Measurements from ENCODE around the gene PLPP3.
"Not testable (repeated sequence)": the region's sequence is repeated elsewhere in the genome, so short reads cannot be mapped to it uniquely, and the experiment has no call there.

Gene PLPP3

GRCh38 chr1:56578963-56579875, at the start of gene PLPP3:
Gene PLPP3 (minus strand): TSS chr1:56579563. CDS start chr1:56579016, 547 bp downstream.
- DNase-seq (ENCODE audit: low read depth), result no peak

GRCh38 chr1:56627636-56628039, 48.3 kb upstream of the PLPP3 start:
- no peak for DNase-seq (ENCODE audit: low read depth)

- no peak for DNase-seq (ENCODE audit: low read depth)
Measured at GRCh38 chr1:56627019-56627635, 47.8 kb upstream of the PLPP3 start.

- DNase-seq (ENCODE audit: low read depth), result no peak
Measured at GRCh38 chr1:56626546-56626945, 47.2 kb upstream of the PLPP3 start.

GRCh38 chr1:56625819-56626440, 46.6 kb upstream of the PLPP3 start:
- no peak for DNase-seq (ENCODE audit: low read depth)

GRCh38 chr1:56617141-56617540, 37.8 kb upstream of the PLPP3 start:
- no peak for DNase-seq (ENCODE audit: low read depth)

- not testable (repeated sequence) for DNase-seq (ENCODE audit: low read depth)
Measured at GRCh38 chr1:56610770-56611169, 31.4 kb upstream of the PLPP3 start.

GRCh38 chr1:56610097-56610496, 30.7 kb upstream of the PLPP3 start:
- DNase-seq (ENCODE audit: low read depth), result not testable (repeated sequence)

- not testable (repeated sequence) for DNase-seq (ENCODE audit: low read depth)
Measured at GRCh38 chr1:56595397-56596191, 16.2 kb upstream of the PLPP3 start.

GRCh38 chr1:56591909-56592308, 12.5 kb upstream of the PLPP3 start:
- DNase-seq (ENCODE audit: low read depth), result no peak

GRCh38 chr1:56590520-56591011, 11.2 kb upstream of the PLPP3 start:
- no peak for DNase-seq (ENCODE audit: low read depth)

GRCh38 chr1:56589369-56589768, 10.0 kb upstream of the PLPP3 start:
- DNase-seq (ENCODE audit: low read depth), result no peak

- no peak for DNase-seq (ENCODE audit: low read depth)
Measured at GRCh38 chr1:56586502-56586901, 7.1 kb upstream of the PLPP3 start.

- DNase-seq (ENCODE audit: low read depth), result no peak
Measured at GRCh38 chr1:56585985-56586384, 6.6 kb upstream of the PLPP3 start.

- no peak for DNase-seq (ENCODE audit: low read depth)
Measured at GRCh38 chr1:56584910-56585528, 5.7 kb upstream of the PLPP3 start.

GRCh38 chr1:56583957-56584468, 4.7 kb upstream of the PLPP3 start:
- no peak for DNase-seq (ENCODE audit: low read depth)

- DNase-seq (ENCODE audit: low read depth), result no peak
Measured at GRCh38 chr1:56580771-56581170, 1.4 kb upstream of the PLPP3 start.

GRCh38 chr1:56578138-56578962, 1.0 kb downstream of the PLPP3 start:
- no peak for DNase-seq (ENCODE audit: low read depth)

- no peak for DNase-seq (ENCODE audit: low read depth)
Measured at GRCh38 chr1:56577406-56578137, 1.8 kb downstream of the PLPP3 start.

Measured in activated T-helper 9 cell treated with anti-CD3 and anti-CD28 coated beads, Interleukin-2, amount 50 U/mL, for 16 hours (primary cell).